Memory B cell (primary cell): ENCODE measurements around the gene ADCY4.

Source experiments
- ATAC-seq: fragments of 150-1000 bp; cut with Tn5 transposase; 2 replicates; pipeline ENCODE4 v1.10.0; 2021; ENCODE audit warnings: low read depth, mild to moderate bottlenecking, moderate library complexity
- DNase-seq, 2 donors: peaks; one replicate each; pipeline ENCODE4 v3.0.0; 2022; ENCODE audit warnings: low spot score in 2 of 2
- H3K27ac Mint-ChIP-seq: one replicate; pipeline ENCODE4 v1.8.0; 2022; ENCODE audit warnings: mild to moderate bottlenecking, moderate library complexity, mixed read lengths
- H3K27me3 Mint-ChIP-seq: one replicate; pipeline ENCODE4 v1.8.0; 2022; ENCODE audit warnings: mixed read lengths
- H3K36me3 Mint-ChIP-seq: one replicate; pipeline ENCODE4 v1.8.0; 2022; ENCODE audit warnings: mild to moderate bottlenecking, mixed read lengths
- H3K4me1 Mint-ChIP-seq: one replicate; pipeline ENCODE4 v1.8.0; 2022; ENCODE audit warnings: mixed read lengths
- H3K4me3 Mint-ChIP-seq: one replicate; pipeline ENCODE4 v1.8.0; 2022; ENCODE audit warnings: mild to moderate bottlenecking, moderate library complexity, mixed read lengths
- H3K9me3 Mint-ChIP-seq: one replicate; pipeline ENCODE4 v1.8.0; 2022; ENCODE audit warnings: mixed read lengths

ADCY4 gene

DNA sequence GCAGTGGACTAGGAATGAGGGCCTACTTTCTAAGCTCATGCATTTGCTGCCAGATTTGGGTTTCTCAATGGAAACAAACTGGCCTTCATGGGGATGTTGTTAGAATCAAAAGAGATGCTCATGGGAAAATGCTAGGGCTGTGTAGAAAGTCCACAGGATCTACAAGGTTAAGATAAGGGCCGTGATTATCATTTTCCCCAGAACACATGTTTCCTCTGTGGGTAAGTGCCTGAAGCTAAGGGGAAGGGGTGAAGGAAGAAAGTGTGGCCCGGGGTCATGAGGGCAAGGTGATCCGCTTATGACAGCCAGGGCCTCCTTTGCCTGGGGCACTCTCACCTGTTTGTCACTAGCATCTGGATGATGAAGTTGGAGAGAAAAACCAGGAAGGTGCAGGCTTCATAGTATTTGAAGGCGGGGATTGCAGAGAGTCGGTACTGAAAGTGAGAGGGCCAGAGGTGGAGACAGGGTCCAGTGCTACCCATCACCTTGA is 9.8 kb downstream of the ADCY4 start:
- H3K27ac Mint-ChIP-seq = no peak overlapping the region

DNA sequence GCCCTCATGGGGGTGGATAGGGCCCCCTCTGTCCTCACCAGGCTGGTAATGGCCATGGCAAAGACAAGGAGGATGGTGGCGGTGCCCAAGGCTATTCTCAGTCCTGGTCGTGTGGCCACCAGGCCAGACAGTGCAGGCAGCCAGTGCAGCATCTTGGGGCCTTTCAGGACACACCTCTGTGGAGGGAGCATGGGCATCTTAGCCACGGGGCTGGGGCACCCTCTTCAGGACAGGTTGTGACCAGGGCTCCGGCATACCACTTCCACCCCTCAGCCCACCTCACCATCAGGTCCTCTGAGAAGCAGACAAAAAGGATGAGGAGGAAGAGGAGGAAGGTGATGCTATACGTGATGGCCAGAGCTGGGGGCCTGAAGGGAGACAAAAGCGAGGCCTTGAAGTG is 10.8 kb downstream of the ADCY4 start:
- no peaks in the 10 kb centered on the region for H3K9me3 Mint-ChIP-seq
- peaks cover 23% of the 10 kb centered on the region for H3K27me3 Mint-ChIP-seq
- DNase-seq (no peak), ATAC-seq (no peak)
- H3K36me3 Mint-ChIP-seq = no peaks in the 10 kb centered on the region
- no peak overlapping the region for H3K27ac Mint-ChIP-seq
- H3K4me3 Mint-ChIP-seq = no peak overlapping the region
- H3K4me1 Mint-ChIP-seq = peaks cover 10% of the 10 kb centered on the region

More for the DNA sequence above, 9.8 kb downstream of the ADCY4 start:
- H3K36me3 Mint-ChIP-seq = no peaks in the 10 kb centered on the region
- DNase-seq (no peak), ATAC-seq (no peak)
- peaks cover 17% of the 10 kb centered on the region for H3K27me3 Mint-ChIP-seq
- H3K9me3 Mint-ChIP-seq = no peaks in the 10 kb centered on the region
- H3K4me3 Mint-ChIP-seq = no peak overlapping the region
- peaks cover 10% of the 10 kb centered on the region for H3K4me1 Mint-ChIP-seq

DNA sequence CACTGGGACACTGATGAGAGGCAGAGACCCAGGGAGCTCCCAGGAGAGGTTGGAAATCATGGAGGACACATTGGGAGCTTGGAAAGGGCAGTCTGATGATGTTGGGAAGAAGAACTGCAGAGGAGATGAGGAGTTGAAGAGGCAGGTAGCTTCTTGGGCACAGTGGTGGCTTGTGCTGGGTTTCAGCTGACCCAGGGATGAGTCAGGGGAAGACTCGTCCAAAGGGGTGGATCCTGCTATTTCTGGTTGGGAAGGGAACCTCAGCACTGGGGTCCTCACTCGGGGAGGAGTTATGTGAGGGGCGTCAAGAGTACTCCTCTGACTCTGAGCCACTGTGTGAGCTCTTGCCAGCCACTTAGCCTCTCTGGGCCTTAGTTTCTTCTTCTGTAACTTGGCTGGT is 11.5 kb downstream of the ADCY4 start:
- H3K27me3 Mint-ChIP-seq = peaks cover 25% of the 10 kb centered on the region
- no peaks in the 10 kb centered on the region for H3K9me3 Mint-ChIP-seq
- H3K4me1 Mint-ChIP-seq = peaks cover 5% of the 10 kb centered on the region
- DNase-seq (no peak), ATAC-seq (no peak)
- H3K4me3 Mint-ChIP-seq = no peak overlapping the region
- H3K27ac Mint-ChIP-seq = peak overlapping the region; percentile 23
- no peaks in the 10 kb centered on the region for H3K36me3 Mint-ChIP-seq

DNA sequence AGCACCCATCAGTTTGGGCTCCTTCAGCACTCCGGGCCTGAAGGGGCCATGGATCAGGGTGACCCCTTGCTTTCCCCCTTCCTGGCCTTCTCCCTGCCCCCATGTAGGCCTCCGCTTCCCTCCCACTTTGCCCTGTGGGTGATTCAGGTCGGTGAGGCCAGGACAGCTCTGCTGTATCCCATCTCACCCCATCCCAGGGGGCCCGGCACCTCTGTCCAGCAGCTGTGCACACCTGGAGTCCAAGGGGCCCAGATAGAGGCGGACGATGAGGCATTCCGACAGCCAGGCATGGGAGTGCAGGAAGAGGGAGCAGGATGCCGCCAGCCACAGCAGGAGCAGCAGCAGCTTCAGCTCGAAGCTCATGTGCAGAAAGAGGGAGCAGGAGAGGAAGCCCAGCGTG is 12.2 kb downstream of the ADCY4 start:
- no peak overlapping the region for H3K27ac Mint-ChIP-seq
- no peaks in the 10 kb centered on the region for H3K9me3 Mint-ChIP-seq
- H3K36me3 Mint-ChIP-seq = no peaks in the 10 kb centered on the region
- H3K4me3 Mint-ChIP-seq = no peak overlapping the region
- no peak for DNase-seq
- peaks cover 25% of the 10 kb centered on the region for H3K27me3 Mint-ChIP-seq
- H3K4me1 Mint-ChIP-seq = peaks cover 5% of the 10 kb centered on the region
- no peak for ATAC-seq

GRCh38 chr14:24321212-24321975 is 13.5 kb downstream of the ADCY4 start:
- Mint-ChIP-seq H3K27ac (no peak overlapping the region), H3K4me1 (no peaks in the 10 kb centered on the region), H3K9me3 (no peaks in the 10 kb centered on the region), H3K4me3 (no peak overlapping the region), H3K27me3 (peaks cover 25% of the 10 kb centered on the region), H3K36me3 (no peaks in the 10 kb centered on the region)
- ATAC-seq = no peak
- DNase-seq = no peak

DNA sequence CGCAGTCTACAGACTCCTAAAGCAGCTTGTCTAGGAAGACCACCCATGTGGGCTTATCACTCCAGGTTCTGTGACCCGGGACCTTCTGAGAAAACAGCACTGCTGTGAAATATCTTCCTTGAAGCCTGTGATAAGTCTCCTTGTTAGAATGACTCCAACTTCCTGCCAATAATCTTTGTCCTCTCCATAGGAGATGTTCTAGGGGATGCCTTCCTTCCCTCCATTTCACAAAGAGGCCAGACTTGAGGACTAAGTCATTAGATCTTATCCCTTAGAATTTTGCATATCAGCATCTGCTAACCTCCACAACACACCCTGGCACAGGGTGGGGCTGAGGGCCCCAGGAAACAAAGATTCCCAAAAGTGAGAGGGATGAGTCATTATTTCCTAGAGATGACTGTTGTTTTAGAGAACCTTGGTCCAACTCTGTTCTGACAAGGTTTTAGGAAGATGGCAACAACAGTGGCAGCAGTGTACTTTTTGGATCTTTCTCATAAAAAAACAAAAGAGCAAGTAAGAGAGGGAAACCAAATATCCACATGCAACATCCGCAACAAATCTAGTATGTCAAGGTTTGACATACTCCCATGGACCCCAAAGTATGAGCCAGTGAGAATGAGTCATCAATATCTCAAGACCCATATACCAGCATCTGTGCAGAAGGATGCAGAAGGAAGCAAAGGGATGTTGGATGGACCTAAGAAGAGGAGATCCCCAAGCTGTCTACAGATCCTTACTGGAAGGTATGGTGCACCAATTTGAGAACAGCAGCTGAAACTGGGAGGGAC is 17.5 kb downstream of the ADCY4 start:
- DNase-seq (no peak), ATAC-seq (no peak)
- no peaks in the 10 kb centered on the region for H3K36me3 Mint-ChIP-seq
- H3K4me1 Mint-ChIP-seq = peaks cover 16% of the 10 kb centered on the region
- no peak overlapping the region for H3K27ac Mint-ChIP-seq
- no peaks in the 10 kb centered on the region for H3K9me3 Mint-ChIP-seq
- peaks cover 16% of the 10 kb centered on the region for H3K27me3 Mint-ChIP-seq
- no peak overlapping the region for H3K4me3 Mint-ChIP-seq

DNA sequence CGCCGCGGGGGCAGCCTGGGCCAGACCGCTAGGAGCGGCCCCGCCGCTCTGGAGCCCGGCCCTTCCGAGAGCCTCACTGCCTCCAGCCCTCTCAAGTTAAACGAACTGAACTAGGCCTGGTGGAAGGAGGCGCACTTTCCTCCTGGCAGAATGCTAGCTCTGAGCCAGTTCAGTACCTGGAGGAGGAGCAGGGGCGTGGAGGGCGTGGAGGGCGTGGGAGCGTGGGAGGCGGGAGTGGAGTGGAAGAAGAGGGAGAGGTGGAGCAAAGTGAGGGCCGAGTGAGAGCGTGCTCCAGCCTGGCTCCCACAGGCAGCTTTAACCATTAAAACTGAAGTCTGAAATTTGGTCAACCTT is 18.3 kb downstream of the ADCY4 start:
- DNase-seq (no peak), ATAC-seq (no peak)
- Mint-ChIP-seq H3K4me1 (peaks cover 22% of the 10 kb centered on the region), H3K36me3 (no peaks in the 10 kb centered on the region), H3K4me3 (no peak overlapping the region), H3K27me3 (peaks cover 13% of the 10 kb centered on the region), H3K27ac (no peak overlapping the region), H3K9me3 (no peaks in the 10 kb centered on the region)

GRCh38 chr14:24315807-24316596 is 18.9 kb downstream of the ADCY4 start:
- no peaks in the 10 kb centered on the region for H3K9me3 Mint-ChIP-seq
- H3K27ac Mint-ChIP-seq = no peak overlapping the region
- H3K36me3 Mint-ChIP-seq = no peaks in the 10 kb centered on the region
- DNase-seq (no peak), ATAC-seq (no peak)
- no peak overlapping the region for H3K4me3 Mint-ChIP-seq
- peaks cover 22% of the 10 kb centered on the region for H3K4me1 Mint-ChIP-seq
- H3K27me3 Mint-ChIP-seq = peaks cover 12% of the 10 kb centered on the region

DNA sequence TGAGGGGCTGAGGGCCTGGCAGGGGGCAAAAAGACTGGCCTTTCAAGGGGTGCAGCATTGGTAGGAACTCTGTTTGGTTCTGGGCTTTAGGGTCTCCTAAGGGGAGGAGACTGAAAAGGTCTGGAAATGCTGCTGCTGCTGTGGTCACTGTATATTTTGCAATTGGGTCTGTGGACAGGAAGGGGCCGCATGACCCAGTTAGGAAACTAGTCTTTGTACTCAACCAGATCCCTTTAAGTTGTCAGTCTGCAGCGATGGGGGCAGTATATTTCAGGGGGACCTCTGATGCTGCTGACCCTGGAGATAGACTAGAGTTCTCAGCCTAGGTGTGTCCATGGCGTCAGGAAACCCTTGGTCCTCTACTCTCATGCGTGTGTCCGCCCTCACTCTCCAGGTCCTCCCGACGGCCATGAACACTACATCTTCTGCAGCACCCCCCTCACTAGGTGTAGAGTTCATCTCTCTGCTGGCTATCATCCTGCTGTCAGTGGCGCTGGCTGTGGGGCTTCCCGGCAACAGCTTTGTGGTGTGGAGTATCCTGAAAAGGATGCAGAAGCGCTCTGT is 19.5 kb downstream of the ADCY4 start:
- Mint-ChIP-seq H3K4me3 (no peak overlapping the region), H3K4me1 (peaks cover 24% of the 10 kb centered on the region), H3K9me3 (no peaks in the 10 kb centered on the region), H3K27me3 (peaks cover 10% of the 10 kb centered on the region), H3K27ac (no peak overlapping the region), H3K36me3 (no peaks in the 10 kb centered on the region)
- no peak for ATAC-seq
- DNase-seq = no peak

GRCh38 chr14:24314377-24315193 is 20.3 kb downstream of the ADCY4 start:
- peaks cover 5% of the 10 kb centered on the region for H3K27me3 Mint-ChIP-seq
- ATAC-seq (no peak), DNase-seq (no peak)
- no peaks in the 10 kb centered on the region for H3K9me3 Mint-ChIP-seq
- no peak overlapping the region for H3K4me3 Mint-ChIP-seq
- H3K4me1 Mint-ChIP-seq = peaks cover 29% of the 10 kb centered on the region
- H3K27ac Mint-ChIP-seq = no peak overlapping the region
- H3K36me3 Mint-ChIP-seq = no peaks in the 10 kb centered on the region

GRCh38 chr14:24313913-24314312 is 21.0 kb downstream of the ADCY4 start:
- H3K27me3 Mint-ChIP-seq = peaks cover 2% of the 10 kb centered on the region
- H3K4me3 Mint-ChIP-seq = no peak overlapping the region
- H3K4me1 Mint-ChIP-seq = peaks cover 36% of the 10 kb centered on the region
- no peaks in the 10 kb centered on the region for H3K36me3 Mint-ChIP-seq
- H3K9me3 Mint-ChIP-seq = no peaks in the 10 kb centered on the region
- H3K27ac Mint-ChIP-seq = no peak overlapping the region
- ATAC-seq (no peak), DNase-seq (no peak)

GRCh38 chr14:24312736-24313507 is 21.9 kb downstream of the ADCY4 start:
- no peaks in the 10 kb centered on the region for H3K27me3 Mint-ChIP-seq
- peaks cover 41% of the 10 kb centered on the region for H3K4me1 Mint-ChIP-seq
- H3K9me3 Mint-ChIP-seq = no peaks in the 10 kb centered on the region
- H3K27ac Mint-ChIP-seq = peak overlapping the region; percentile 87
- peaks cover 3% of the 10 kb centered on the region for H3K36me3 Mint-ChIP-seq
- peak overlapping the region; percentile 44 for H3K4me3 Mint-ChIP-seq
- ATAC-seq (no peak), DNase-seq (no peak)
